Measurements from ENCODE around the gene NCBP2L.

GRCh38 chrX:107731831-107732502 is 45.6 kb upstream of the NCBP2L start:
- TF ChIP-seq, protein P1, sequence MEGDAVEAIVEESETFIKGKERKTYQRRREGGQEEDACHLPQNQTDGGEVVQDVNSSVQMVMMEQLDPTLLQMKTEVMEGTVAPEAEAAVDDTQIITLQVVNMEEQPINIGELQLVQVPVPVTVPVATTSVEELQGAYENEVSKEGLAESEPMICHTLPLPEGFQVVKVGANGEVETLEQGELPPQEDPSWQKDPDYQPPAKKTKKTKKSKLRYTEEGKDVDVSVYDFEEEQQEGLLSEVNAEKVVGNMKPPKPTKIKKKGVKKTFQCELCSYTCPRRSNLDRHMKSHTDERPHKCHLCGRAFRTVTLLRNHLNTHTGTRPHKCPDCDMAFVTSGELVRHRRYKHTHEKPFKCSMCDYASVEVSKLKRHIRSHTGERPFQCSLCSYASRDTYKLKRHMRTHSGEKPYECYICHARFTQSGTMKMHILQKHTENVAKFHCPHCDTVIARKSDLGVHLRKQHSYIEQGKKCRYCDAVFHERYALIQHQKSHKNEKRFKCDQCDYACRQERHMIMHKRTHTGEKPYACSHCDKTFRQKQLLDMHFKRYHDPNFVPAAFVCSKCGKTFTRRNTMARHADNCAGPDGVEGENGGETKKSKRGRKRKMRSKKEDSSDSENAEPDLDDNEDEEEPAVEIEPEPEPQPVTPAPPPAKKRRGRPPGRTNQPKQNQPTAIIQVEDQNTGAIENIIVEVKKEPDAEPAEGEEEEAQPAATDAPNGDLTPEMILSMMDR (optimal IDR thresholded peaks at IDR 0.05 in 1 of 3, IDR thresholded peaks at IDR 0.05 in 1 of 3, conservative IDR thresholded peaks at IDR 0.05 in 1 of 3; ENCODE audit: extremely low read depth in 1 of 3, insufficient read depth in 2 of 3, low read length in 3 of 3): no peak
- no peak for TF ChIP-seq EZH2 (IDR thresholded peaks at IDR 0.05; ENCODE audit: low read length)

All from keratinocyte (primary cell).